Ishikawa (cell line): ENCODE results near the gene PHF19.

Source experiments
- CEBPB ChIP-seq: IDR thresholded peaks from 2 replicates; pipeline ENCODE4 v1.6.1; 2012
- CREB1 ChIP-seq: IDR thresholded peaks from 2 replicates; pipeline ENCODE4 v1.6.1; 2012; ENCODE audit warnings: low read depth
- EGR1 ChIP-seq: IDR thresholded peaks from 2 replicates; pipeline ENCODE4 v1.6.1; 2012
- EP300 ChIP-seq: IDR thresholded peaks from 2 replicates; pipeline ENCODE4 v1.6.1; 2012; ENCODE audit warnings: borderline replicate concordance
- RAD21 ChIP-seq: IDR thresholded peaks from 2 replicates; pipeline ENCODE4 v1.6.1; 2012; ENCODE audit warnings: low read depth
- TCF12 ChIP-seq: IDR thresholded peaks from 2 replicates; pipeline ENCODE4 v1.6.1; 2012; ENCODE audit warnings: low read depth
- YY1 ChIP-seq: IDR thresholded peaks from 2 replicates; pipeline ENCODE4 v1.6.1; 2012; ENCODE audit warnings: low read depth
- TF ChIP-seq, protein P1 (sequence below): IDR thresholded peaks from 2 replicates; pipeline ENCODE4 v1.6.1; 2012; ENCODE audit warnings: low read depth, mild to moderate bottlenecking

DNA sequence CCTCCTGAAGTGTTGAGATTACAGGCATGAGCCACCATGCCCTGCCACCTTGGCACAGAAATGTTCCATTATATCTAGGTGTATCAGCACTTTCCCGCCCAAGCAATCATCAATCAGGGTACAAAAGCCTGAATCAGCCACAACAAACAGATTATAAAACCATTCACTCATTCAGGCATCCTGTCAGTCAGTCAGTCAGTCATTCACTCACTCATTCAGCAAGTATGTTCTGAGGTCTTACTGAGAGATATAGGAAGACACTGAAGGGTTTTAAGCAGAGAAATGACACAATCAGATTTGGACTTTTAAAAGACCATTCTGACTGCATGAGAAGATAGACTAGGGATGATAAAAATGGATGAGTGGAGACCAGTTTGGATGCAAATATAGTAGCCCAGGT lies 47.3 kb downstream of the PHF19 start:
- no peak for TF ChIP-seq RAD21
- TF ChIP-seq CEBPB: no peak
- TF ChIP-seq CREB1: no peak
- TF ChIP-seq EP300: no peak
- TF ChIP-seq, protein P1, sequence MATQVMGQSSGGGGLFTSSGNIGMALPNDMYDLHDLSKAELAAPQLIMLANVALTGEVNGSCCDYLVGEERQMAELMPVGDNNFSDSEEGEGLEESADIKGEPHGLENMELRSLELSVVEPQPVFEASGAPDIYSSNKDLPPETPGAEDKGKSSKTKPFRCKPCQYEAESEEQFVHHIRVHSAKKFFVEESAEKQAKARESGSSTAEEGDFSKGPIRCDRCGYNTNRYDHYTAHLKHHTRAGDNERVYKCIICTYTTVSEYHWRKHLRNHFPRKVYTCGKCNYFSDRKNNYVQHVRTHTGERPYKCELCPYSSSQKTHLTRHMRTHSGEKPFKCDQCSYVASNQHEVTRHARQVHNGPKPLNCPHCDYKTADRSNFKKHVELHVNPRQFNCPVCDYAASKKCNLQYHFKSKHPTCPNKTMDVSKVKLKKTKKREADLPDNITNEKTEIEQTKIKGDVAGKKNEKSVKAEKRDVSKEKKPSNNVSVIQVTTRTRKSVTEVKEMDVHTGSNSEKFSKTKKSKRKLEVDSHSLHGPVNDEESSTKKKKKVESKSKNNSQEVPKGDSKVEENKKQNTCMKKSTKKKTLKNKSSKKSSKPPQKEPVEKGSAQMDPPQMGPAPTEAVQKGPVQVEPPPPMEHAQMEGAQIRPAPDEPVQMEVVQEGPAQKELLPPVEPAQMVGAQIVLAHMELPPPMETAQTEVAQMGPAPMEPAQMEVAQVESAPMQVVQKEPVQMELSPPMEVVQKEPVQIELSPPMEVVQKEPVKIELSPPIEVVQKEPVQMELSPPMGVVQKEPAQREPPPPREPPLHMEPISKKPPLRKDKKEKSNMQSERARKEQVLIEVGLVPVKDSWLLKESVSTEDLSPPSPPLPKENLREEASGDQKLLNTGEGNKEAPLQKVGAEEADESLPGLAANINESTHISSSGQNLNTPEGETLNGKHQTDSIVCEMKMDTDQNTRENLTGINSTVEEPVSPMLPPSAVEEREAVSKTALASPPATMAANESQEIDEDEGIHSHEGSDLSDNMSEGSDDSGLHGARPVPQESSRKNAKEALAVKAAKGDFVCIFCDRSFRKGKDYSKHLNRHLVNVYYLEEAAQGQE: no peak
- TF ChIP-seq TCF12: no peak
- no peak for TF ChIP-seq EGR1
- no peak for TF ChIP-seq YY1
